T-cell (primary cell): ENCODE measurements around the gene OR6X1. TPM values are rescaled to one million over a fixed set of nuclear protein-coding genes. Genes with fewer than 3 reads are reported as not detected.

Source experiments
- total RNA-seq, 35 experiments: library from RNA in 6 of 35; stranded (reverse) in 6 of 35; fragments of 120-200 nt in 1 of 35; gene quantifications; one replicate each; pipeline versions ENCODE4 v1.2.1 to v1.2.4 and lab custom pipeline; 2013 to 2026

OR6X1 gene
- total RNA-seq, 5 donors from 2014 or later (not counting 1 experiment from before 2014, with no cell fraction given): not detected

Other genes with a start within 250 kb of the OR6X1 start
- gene SCN3B, start 99.9 kb downstream of the OR6X1 start, total RNA-seq: not detected
- 10 to 100 TPM in 4 of 5 donors, 1 to 10 TPM in 1; 9.5 to 22.6 (median 21.7) TPM for gene ZNF202, start 12.9 kb downstream of the OR6X1 start, total RNA-seq
- not detected for gene OR6M1, start 51.8 kb upstream of the OR6X1 start, total RNA-seq
- not detected for gene TMEM225, start 131.2 kb upstream of the OR6X1 start, total RNA-seq
- not detected for gene OR8D4, start 147.6 kb upstream of the OR6X1 start, total RNA-seq
- gene OR4D5, start 185.1 kb upstream of the OR6X1 start, total RNA-seq: not detected
- not detected for gene OR6T1, start 189.3 kb upstream of the OR6X1 start, total RNA-seq
- gene OR10S1, start 223.3 kb upstream of the OR6X1 start, total RNA-seq: not detected
- not detected for gene OR10G6, start 240.6 kb upstream of the OR6X1 start, total RNA-seq